Measurements from ENCODE around the gene ATXN7L1.

ATXN7L1 gene

GRCh38 chr7:105838627-105839231 lies 37.7 kb downstream of the ATXN7L1 start:
- Mint-ChIP-seq H3K4me1 (ENCODE audit: low read depth) (peaks cover 6% of the 10 kb centered on the region), H3K36me3 (ENCODE audit: low read depth) (peaks cover 3% of the 10 kb centered on the region), H3K9me3 (no peaks in the 10 kb centered on the region), H3K4me3 (no peak overlapping the region), H3K27ac (no peak overlapping the region), H3K27me3 (ENCODE audit: low read depth) (peaks cover 8% of the 10 kb centered on the region)
- no peak for DNase-seq (ENCODE audit: low spot score)

GRCh38 chr7:105837765-105838626 lies 38.4 kb downstream of the ATXN7L1 start:
- no peak overlapping the region for H3K27ac Mint-ChIP-seq

GRCh38 chr7:105835441-105835840 lies 41.0 kb downstream of the ATXN7L1 start:
- Mint-ChIP-seq H3K36me3 (ENCODE audit: low read depth) (no peaks in the 10 kb centered on the region), H3K27ac (no peak overlapping the region), H3K4me3 (no peak overlapping the region), H3K9me3 (no peaks in the 10 kb centered on the region), H3K27me3 (ENCODE audit: low read depth) (peaks cover 14% of the 10 kb centered on the region), H3K4me1 (ENCODE audit: low read depth) (peaks cover 4% of the 10 kb centered on the region)
- DNase-seq (ENCODE audit: low spot score): no peak

More at GRCh38 chr7:105837765-105838626, 38.4 kb downstream of the ATXN7L1 start:
- H3K4me1 Mint-ChIP-seq (ENCODE audit: low read depth): peaks cover 6% of the 10 kb centered on the region
- H3K36me3 Mint-ChIP-seq (ENCODE audit: low read depth): peaks cover 2% of the 10 kb centered on the region
- peaks cover 10% of the 10 kb centered on the region for H3K27me3 Mint-ChIP-seq (ENCODE audit: low read depth)
- no peak for DNase-seq (ENCODE audit: low spot score)
- no peak overlapping the region for H3K4me3 Mint-ChIP-seq
- no peaks in the 10 kb centered on the region for H3K9me3 Mint-ChIP-seq

- DNase-seq (ENCODE audit: low spot score): no peak
- no peak overlapping the region for H3K27ac Mint-ChIP-seq
- peaks cover 14% of the 10 kb centered on the region for H3K27me3 Mint-ChIP-seq (ENCODE audit: low read depth)
- no peaks in the 10 kb centered on the region for H3K4me1 Mint-ChIP-seq (ENCODE audit: low read depth)
- H3K36me3 Mint-ChIP-seq (ENCODE audit: low read depth): no peaks in the 10 kb centered on the region
- no peaks in the 10 kb centered on the region for H3K9me3 Mint-ChIP-seq
- no peak overlapping the region for H3K4me3 Mint-ChIP-seq
These were observed 44.4 kb downstream of the ATXN7L1 start for GRCh38 chr7:105831824-105832535.

GRCh38 chr7:105831302-105831620 lies 45.1 kb downstream of the ATXN7L1 start:
- Mint-ChIP-seq H3K27me3 (ENCODE audit: low read depth) (peaks cover 16% of the 10 kb centered on the region), H3K4me3 (no peak overlapping the region), H3K36me3 (ENCODE audit: low read depth) (no peaks in the 10 kb centered on the region), H3K9me3 (no peaks in the 10 kb centered on the region), H3K4me1 (ENCODE audit: low read depth) (no peaks in the 10 kb centered on the region), H3K27ac (no peak overlapping the region)
- no peak for DNase-seq (ENCODE audit: low spot score)

GRCh38 chr7:105830405-105831301 lies 45.7 kb downstream of the ATXN7L1 start:
- Mint-ChIP-seq H3K27ac (no peak overlapping the region), H3K4me1 (ENCODE audit: low read depth) (no peaks in the 10 kb centered on the region), H3K27me3 (ENCODE audit: low read depth) (peaks cover 20% of the 10 kb centered on the region), H3K9me3 (no peaks in the 10 kb centered on the region), H3K4me3 (no peak overlapping the region), H3K36me3 (ENCODE audit: low read depth) (peaks cover 4% of the 10 kb centered on the region)
- no peak for DNase-seq (ENCODE audit: low spot score)

GRCh38 chr7:105829681-105830322 lies 46.6 kb downstream of the ATXN7L1 start:
- H3K27ac Mint-ChIP-seq: no peak overlapping the region
- H3K27me3 Mint-ChIP-seq (ENCODE audit: low read depth): peaks cover 24% of the 10 kb centered on the region
- H3K4me1 Mint-ChIP-seq (ENCODE audit: low read depth): no peaks in the 10 kb centered on the region
- no peak for DNase-seq (ENCODE audit: low spot score)
- no peak overlapping the region for H3K4me3 Mint-ChIP-seq
- H3K36me3 Mint-ChIP-seq (ENCODE audit: low read depth): peaks cover 9% of the 10 kb centered on the region
- H3K9me3 Mint-ChIP-seq: peaks cover 5% of the 10 kb centered on the region

GRCh38 chr7:105828141-105828540 lies 48.3 kb downstream of the ATXN7L1 start:
- Mint-ChIP-seq H3K27me3 (ENCODE audit: low read depth) (peaks cover 15% of the 10 kb centered on the region), H3K4me3 (no peak overlapping the region), H3K9me3 (peaks cover 21% of the 10 kb centered on the region), H3K36me3 (ENCODE audit: low read depth) (peaks cover 24% of the 10 kb centered on the region), H3K27ac (no peak overlapping the region), H3K4me1 (ENCODE audit: low read depth) (peaks cover 8% of the 10 kb centered on the region)
- no peak for DNase-seq (ENCODE audit: low spot score)

GRCh38 chr7:105827151-105827875 lies 49.1 kb downstream of the ATXN7L1 start:
- H3K9me3 Mint-ChIP-seq: peaks cover 21% of the 10 kb centered on the region
- H3K27ac Mint-ChIP-seq: no peak overlapping the region
- H3K27me3 Mint-ChIP-seq (ENCODE audit: low read depth): peaks cover 10% of the 10 kb centered on the region
- peaks cover 25% of the 10 kb centered on the region for H3K36me3 Mint-ChIP-seq (ENCODE audit: low read depth)
- no peak overlapping the region for H3K4me3 Mint-ChIP-seq
- no peak for DNase-seq (ENCODE audit: low spot score)
- H3K4me1 Mint-ChIP-seq (ENCODE audit: low read depth): peaks cover 9% of the 10 kb centered on the region

GRCh38 chr7:105826143-105826542 lies 50.3 kb downstream of the ATXN7L1 start:
- Mint-ChIP-seq H3K4me1 (ENCODE audit: low read depth) (peaks cover 14% of the 10 kb centered on the region), H3K27me3 (ENCODE audit: low read depth) (peaks cover 10% of the 10 kb centered on the region), H3K4me3 (no peak overlapping the region), H3K9me3 (peaks cover 21% of the 10 kb centered on the region), H3K36me3 (ENCODE audit: low read depth) (peaks cover 26% of the 10 kb centered on the region), H3K27ac (no peak overlapping the region)
- no peak for DNase-seq (ENCODE audit: low spot score)

GRCh38 chr7:105825371-105825770 lies 51.0 kb downstream of the ATXN7L1 start:
- Mint-ChIP-seq H3K36me3 (ENCODE audit: low read depth) (peaks cover 26% of the 10 kb centered on the region), H3K27ac (no peak overlapping the region), H3K4me1 (ENCODE audit: low read depth) (peaks cover 16% of the 10 kb centered on the region), H3K27me3 (ENCODE audit: low read depth) (peaks cover 10% of the 10 kb centered on the region), H3K9me3 (peaks cover 21% of the 10 kb centered on the region), H3K4me3 (no peak overlapping the region)
- DNase-seq (ENCODE audit: low spot score): no peak

- Mint-ChIP-seq H3K9me3 (peaks cover 21% of the 10 kb centered on the region), H3K36me3 (ENCODE audit: low read depth) (peaks cover 26% of the 10 kb centered on the region), H3K4me3 (no peak overlapping the region), H3K27me3 (ENCODE audit: low read depth) (peaks cover 10% of the 10 kb centered on the region), H3K27ac (no peak overlapping the region), H3K4me1 (ENCODE audit: low read depth) (peaks cover 16% of the 10 kb centered on the region)
- no peak for DNase-seq (ENCODE audit: low spot score)
These were observed 53.6 kb downstream of the ATXN7L1 start for GRCh38 chr7:105822806-105823205.

Measured in T-helper 2 cell treated with Interferon-gamma antibody and Interleukin-4, amounts not matched to agents 5 μg/mL and 100 μg/mL, for 36 hours (primary cell).